ENCODE results near the gene EFNA3.

Gene EFNA3

GRCh38 chr1:155072531-155073289 lies 5.9 kb upstream of the EFNA3 start:
- Histone ChIP-seq H3K27me3 (ENCODE audit: low read depth, low read length) (no peaks in the 10 kb centered on the region), H3K27ac (ENCODE audit: low read length) (no peak overlapping the region), H3K36me3 (ENCODE audit: control insufficient read depth in 1 of 2, insufficient read depth in 2 of 2, low read length in 2 of 2) (no peaks in the 10 kb centered on the region), H3K4me1 (ENCODE audit: control insufficient read depth in 1 of 2, insufficient read depth in 2 of 2, low read length in 2 of 2) (peaks cover 3 to 17% of the 10 kb centered on the region in 2 donors), H3K4me3 (ENCODE audit: low read depth in 1 of 2, low read length in 2 of 2) (no peak overlapping the region), H3K9me3 (ENCODE audit: control insufficient read depth in 1 of 2, low read length in 2 of 2) (no peaks in the 10 kb centered on the region)

GRCh38 chr1:155073377-155074242 lies 5.0 kb upstream of the EFNA3 start:
- Histone ChIP-seq H3K27me3 (ENCODE audit: low read depth, low read length) (no peaks in the 10 kb centered on the region), H3K4me1 (ENCODE audit: control insufficient read depth in 1 of 2, insufficient read depth in 2 of 2, low read length in 2 of 2) (peaks cover 3 to 20% of the 10 kb centered on the region in 2 donors), H3K9me3 (ENCODE audit: control insufficient read depth in 1 of 2, low read length in 2 of 2) (no peaks in the 10 kb centered on the region), H3K36me3 (ENCODE audit: control insufficient read depth in 1 of 2, insufficient read depth in 2 of 2, low read length in 2 of 2) (no peaks in the 10 kb centered on the region), H3K4me3 (ENCODE audit: low read depth in 1 of 2, low read length in 2 of 2) (no peak overlapping the region), H3K27ac (ENCODE audit: low read length) (no peak overlapping the region)

GRCh38 chr1:155075535-155075934 lies 3.1 kb upstream of the EFNA3 start:
- Histone ChIP-seq H3K27me3 (ENCODE audit: low read depth, low read length) (peaks cover 17% of the 10 kb centered on the region), H3K9me3 (ENCODE audit: control insufficient read depth in 1 of 2, low read length in 2 of 2) (no peaks in the 10 kb centered on the region), H3K4me3 (ENCODE audit: low read depth in 1 of 2, low read length in 2 of 2) (no peak overlapping the region), H3K27ac (ENCODE audit: low read length) (no peak overlapping the region), H3K36me3 (ENCODE audit: control insufficient read depth in 1 of 2, insufficient read depth in 2 of 2, low read length in 2 of 2) (no peaks in the 10 kb centered on the region), H3K4me1 (ENCODE audit: control insufficient read depth in 1 of 2, insufficient read depth in 2 of 2, low read length in 2 of 2) (peaks cover 0 to 32% of the 10 kb centered on the region in 2 donors)

- H3K4me3 ChIP-seq (ENCODE audit: low read depth in 1 of 2, low read length in 2 of 2), result no peak overlapping the region
- H3K36me3 ChIP-seq (ENCODE audit: control insufficient read depth in 1 of 2, insufficient read depth in 2 of 2, low read length in 2 of 2), result no peaks in the 10 kb centered on the region
- no peak overlapping the region for H3K27ac ChIP-seq (ENCODE audit: low read length)
- H3K4me1 ChIP-seq (ENCODE audit: control insufficient read depth in 1 of 2, insufficient read depth in 2 of 2, low read length in 2 of 2), result peaks cover 5 to 36% of the 10 kb centered on the region in 2 donors
- H3K27me3 ChIP-seq (ENCODE audit: low read depth, low read length), result peaks cover 25% of the 10 kb centered on the region
- H3K9me3 ChIP-seq (ENCODE audit: control insufficient read depth in 1 of 2, low read length in 2 of 2), result no peaks in the 10 kb centered on the region
Observed at GRCh38 chr1:155076371-155076770, 2.3 kb upstream of the EFNA3 start.

GRCh38 chr1:155077346-155077745 lies 1.3 kb upstream of the EFNA3 start:
- H3K27me3 ChIP-seq (ENCODE audit: low read depth, low read length), result peaks cover 33% of the 10 kb centered on the region
- no peaks in the 10 kb centered on the region for H3K9me3 ChIP-seq (ENCODE audit: control insufficient read depth in 1 of 2, low read length in 2 of 2)
- no peaks in the 10 kb centered on the region for H3K36me3 ChIP-seq (ENCODE audit: control insufficient read depth in 1 of 2, insufficient read depth in 2 of 2, low read length in 2 of 2)
- H3K4me1 ChIP-seq (ENCODE audit: control insufficient read depth in 1 of 2, insufficient read depth in 2 of 2, low read length in 2 of 2), result peaks cover 8 to 40% of the 10 kb centered on the region in 2 donors
- no peak overlapping the region for H3K4me3 ChIP-seq (ENCODE audit: low read depth in 1 of 2, low read length in 2 of 2)
- no peak overlapping the region for H3K27ac ChIP-seq (ENCODE audit: low read length)

GRCh38 chr1:155077758-155078445 lies 735 bp upstream of the EFNA3 start:
- Histone ChIP-seq H3K4me1 (ENCODE audit: control insufficient read depth in 1 of 2, insufficient read depth in 2 of 2, low read length in 2 of 2) (peaks cover 8 to 45% of the 10 kb centered on the region in 2 donors), H3K9me3 (ENCODE audit: control insufficient read depth in 1 of 2, low read length in 2 of 2) (no peaks in the 10 kb centered on the region), H3K36me3 (ENCODE audit: control insufficient read depth in 1 of 2, insufficient read depth in 2 of 2, low read length in 2 of 2) (no peaks in the 10 kb centered on the region), H3K4me3 (ENCODE audit: low read depth in 1 of 2, low read length in 2 of 2) (no peak overlapping the region), H3K27ac (ENCODE audit: low read length) (no peak overlapping the region), H3K27me3 (ENCODE audit: low read depth, low read length) (peaks cover 39% of the 10 kb centered on the region)

- Histone ChIP-seq H3K9me3 (ENCODE audit: control insufficient read depth in 1 of 2, low read length in 2 of 2) (no peaks in the 10 kb centered on the region), H3K27ac (ENCODE audit: low read length) (no peak overlapping the region), H3K4me1 (ENCODE audit: control insufficient read depth in 1 of 2, insufficient read depth in 2 of 2, low read length in 2 of 2) (peaks cover 8 to 50% of the 10 kb centered on the region in 2 donors), H3K27me3 (ENCODE audit: low read depth, low read length) (peaks cover 51% of the 10 kb centered on the region), H3K4me3 (ENCODE audit: low read depth in 1 of 2, low read length in 2 of 2) (peak overlapping the region in 1 of 2 donors; percentile 53), H3K36me3 (ENCODE audit: control insufficient read depth in 1 of 2, insufficient read depth in 2 of 2, low read length in 2 of 2) (no peaks in the 10 kb centered on the region)
Observed at GRCh38 chr1:155079210-155079486, 511 bp downstream of the EFNA3 start.

- Histone ChIP-seq H3K27ac (ENCODE audit: low read length) (no peak overlapping the region), H3K9me3 (ENCODE audit: control insufficient read depth in 1 of 2, low read length in 2 of 2) (no peaks in the 10 kb centered on the region), H3K27me3 (ENCODE audit: low read depth, low read length) (peaks cover 54% of the 10 kb centered on the region), H3K4me1 (ENCODE audit: control insufficient read depth in 1 of 2, insufficient read depth in 2 of 2, low read length in 2 of 2) (peaks cover 8 to 54% of the 10 kb centered on the region in 2 donors), H3K36me3 (ENCODE audit: control insufficient read depth in 1 of 2, insufficient read depth in 2 of 2, low read length in 2 of 2) (no peaks in the 10 kb centered on the region), H3K4me3 (ENCODE audit: low read depth in 1 of 2, low read length in 2 of 2) (peak overlapping the region in 1 of 2 donors; percentile 53)
Observed at GRCh38 chr1:155079487-155080311, 1.1 kb downstream of the EFNA3 start.

GRCh38 chr1:155080312-155081228 lies 1.9 kb downstream of the EFNA3 start:
- Histone ChIP-seq H3K4me1 (ENCODE audit: control insufficient read depth in 1 of 2, insufficient read depth in 2 of 2, low read length in 2 of 2) (peaks cover 8 to 54% of the 10 kb centered on the region in 2 donors), H3K27ac (ENCODE audit: low read length) (no peak overlapping the region), H3K36me3 (ENCODE audit: control insufficient read depth in 1 of 2, insufficient read depth in 2 of 2, low read length in 2 of 2) (no peaks in the 10 kb centered on the region), H3K4me3 (ENCODE audit: low read depth in 1 of 2, low read length in 2 of 2) (peak overlapping the region in 1 of 2 donors; percentile 53), H3K9me3 (ENCODE audit: control insufficient read depth in 1 of 2, low read length in 2 of 2) (no peaks in the 10 kb centered on the region), H3K27me3 (ENCODE audit: low read depth, low read length) (peaks cover 54% of the 10 kb centered on the region)
